Panc1 (cell line): ENCODE measurements around the gene DKK3.

Source experiments
- CTCF ChIP-seq: fragments of 450-650 bp; IDR thresholded peaks from 2 replicates; pipeline ENCODE4 v1.5.1; 2017; ENCODE audit warnings: mild to moderate bottlenecking
- POLR2AphosphoS5 ChIP-seq: IDR thresholded peaks from 2 replicates; pipeline ENCODE4 v1.6.1; 2012; ENCODE audit warnings: mild to moderate bottlenecking, low read depth, low read length, moderate library complexity
- REST ChIP-seq, 2 experiments: IDR thresholded peaks; 2 replicates each; pipeline ENCODE4 v1.6.1; 2011 to 2012; ENCODE audit warnings: low read depth in 2 of 2, control low read depth in 1 of 2, low read length in 1 of 2, mild to moderate bottlenecking in 1 of 2, moderate library complexity in 1 of 2; ENCODE audit not compliant: insufficient read depth in 1 of 2

DNA sequence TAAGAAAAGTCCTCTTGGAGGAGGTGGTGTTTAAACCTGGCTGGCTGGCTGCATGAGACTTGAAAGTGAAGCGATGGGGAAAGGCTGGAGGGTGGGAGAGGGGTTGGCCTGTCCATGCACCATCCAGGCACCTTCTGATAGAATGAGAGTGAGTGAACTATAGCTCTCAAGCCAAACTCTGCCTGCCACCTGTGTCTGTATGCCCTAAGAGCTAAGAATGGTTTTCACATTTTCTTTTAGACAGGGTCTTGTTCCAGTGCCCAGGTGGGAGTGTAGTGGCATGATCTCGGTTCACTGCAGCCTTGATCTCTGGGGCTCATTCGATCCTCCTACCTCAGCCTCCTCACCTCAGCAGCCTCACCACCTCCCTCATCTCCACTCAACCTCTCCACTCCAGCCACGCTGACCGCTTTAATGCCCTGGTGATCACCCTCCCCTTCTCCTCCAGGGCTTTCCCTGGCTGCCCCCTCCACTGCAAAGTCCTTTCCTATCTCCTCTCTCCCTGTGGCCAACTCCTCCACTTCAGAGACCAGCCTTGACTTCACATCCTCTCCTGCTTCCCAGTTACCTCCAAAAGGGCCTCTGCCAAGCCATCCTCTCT, 38.3 kb upstream of the DKK3 start:
- no peak for TF ChIP-seq CTCF
- TF ChIP-seq POLR2AphosphoS5, result no peak
- TF ChIP-seq REST (IDR thresholded peaks at IDR 0.05; ENCODE audit: insufficient read depth in 1 of 2, low read depth in 2 of 2, low read length in 1 of 2), result no peak
